Sigmoid colon (tissue), 4 donors: ENCODE results near the gene FCGBP.
"Not testable (repeated sequence)": the region's sequence is repeated elsewhere in the genome, so short reads cannot be mapped to it uniquely, and the experiment has no call there.

Experiments used
- EP300 ChIP-seq, 4 donors: sonication (generic); formaldehyde crosslinking; IDR thresholded peaks; one replicate each; pipeline ENCODE4 v1.6.1; 2017; ENCODE audit warnings: antibody characterized with exemption in 4 of 4
- POLR2A ChIP-seq, 2 donors: fragments of 450-650 bp; IDR thresholded peaks; one replicate each; pipeline ENCODE4 v1.6.1; 2016; ENCODE audit warnings: antibody characterized with exemption in 2 of 2, mild to moderate bottlenecking in 2 of 2, moderate library complexity in 2 of 2
- POLR2AphosphoS5 ChIP-seq, 4 donors: sonication (generic); formaldehyde crosslinking; IDR thresholded peaks; one replicate each; pipeline ENCODE4 v1.6.1; 2017; ENCODE audit warnings: antibody characterized with exemption in 4 of 4
- TF ChIP-seq, protein P1 (sequence below), 4 experiments: fragments of 450-650 bp in 3 of 4; fragments of 200-600 bp in 1 of 4; IDR thresholded peaks; one replicate each; pipeline ENCODE4 v1.5.1; 2016 to 2019; ENCODE audit warnings: antibody characterized with exemption in 4 of 4, mild to moderate bottlenecking in 3 of 4, moderate library complexity in 2 of 4

DNA sequence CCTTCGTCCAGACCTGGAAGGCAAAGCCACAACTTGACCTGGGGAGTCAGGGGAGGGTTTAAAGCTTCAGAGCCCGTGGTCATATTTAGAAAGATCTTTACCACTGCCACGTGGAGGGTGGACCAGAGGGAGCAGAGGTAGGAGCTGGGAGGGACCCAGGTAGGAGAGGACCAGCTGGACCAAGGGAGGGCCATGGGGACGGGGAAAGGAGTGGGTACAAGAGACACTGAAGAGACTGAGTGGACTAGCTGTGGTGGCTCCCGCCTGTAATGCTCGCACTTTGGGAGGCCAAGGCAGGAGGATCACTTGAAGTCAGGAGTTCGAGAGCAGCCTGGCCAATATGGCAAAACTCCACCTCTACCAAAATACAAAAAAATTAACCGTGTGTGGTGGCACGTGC is 49.7 kb downstream of the FCGBP start:
- TF ChIP-seq, protein P1, sequence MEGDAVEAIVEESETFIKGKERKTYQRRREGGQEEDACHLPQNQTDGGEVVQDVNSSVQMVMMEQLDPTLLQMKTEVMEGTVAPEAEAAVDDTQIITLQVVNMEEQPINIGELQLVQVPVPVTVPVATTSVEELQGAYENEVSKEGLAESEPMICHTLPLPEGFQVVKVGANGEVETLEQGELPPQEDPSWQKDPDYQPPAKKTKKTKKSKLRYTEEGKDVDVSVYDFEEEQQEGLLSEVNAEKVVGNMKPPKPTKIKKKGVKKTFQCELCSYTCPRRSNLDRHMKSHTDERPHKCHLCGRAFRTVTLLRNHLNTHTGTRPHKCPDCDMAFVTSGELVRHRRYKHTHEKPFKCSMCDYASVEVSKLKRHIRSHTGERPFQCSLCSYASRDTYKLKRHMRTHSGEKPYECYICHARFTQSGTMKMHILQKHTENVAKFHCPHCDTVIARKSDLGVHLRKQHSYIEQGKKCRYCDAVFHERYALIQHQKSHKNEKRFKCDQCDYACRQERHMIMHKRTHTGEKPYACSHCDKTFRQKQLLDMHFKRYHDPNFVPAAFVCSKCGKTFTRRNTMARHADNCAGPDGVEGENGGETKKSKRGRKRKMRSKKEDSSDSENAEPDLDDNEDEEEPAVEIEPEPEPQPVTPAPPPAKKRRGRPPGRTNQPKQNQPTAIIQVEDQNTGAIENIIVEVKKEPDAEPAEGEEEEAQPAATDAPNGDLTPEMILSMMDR (IDR thresholded peaks at IDR 0.05) = not testable (repeated sequence)
- not testable (repeated sequence) for TF ChIP-seq POLR2AphosphoS5, POLR2A, EP300 (IDR thresholded peaks at IDR 0.05)
